D721Med (cell line): ENCODE data around the gene TRIM37.

Experiments
- DNase-seq: peaks from one replicate; pipeline ENCODE4 v3.0.0; 2011; ENCODE audit warnings: low spot score; ENCODE audit not compliant: insufficient read length
- FAIRE-seq: peaks from 2 replicates; lab custom pipeline; 2011; peaks lifted over from hg19 to GRCh38; lab: Jason Lieb, UNC
- CTCF ChIP-seq: IDR thresholded peaks from 2 replicates; pipeline ENCODE4 v1.5.1; 2012; ENCODE audit warnings: mild to moderate bottlenecking, control low read depth; ENCODE audit not compliant: insufficient read depth; ENCODE audit errors: missing control alignments

The TRIM37 gene

GRCh38 chr17:59003860-59004259, 102.8 kb downstream of the TRIM37 start:
- DNase-seq = no peak
- TF ChIP-seq CTCF = no peak
- FAIRE-seq = no peak

DNA sequence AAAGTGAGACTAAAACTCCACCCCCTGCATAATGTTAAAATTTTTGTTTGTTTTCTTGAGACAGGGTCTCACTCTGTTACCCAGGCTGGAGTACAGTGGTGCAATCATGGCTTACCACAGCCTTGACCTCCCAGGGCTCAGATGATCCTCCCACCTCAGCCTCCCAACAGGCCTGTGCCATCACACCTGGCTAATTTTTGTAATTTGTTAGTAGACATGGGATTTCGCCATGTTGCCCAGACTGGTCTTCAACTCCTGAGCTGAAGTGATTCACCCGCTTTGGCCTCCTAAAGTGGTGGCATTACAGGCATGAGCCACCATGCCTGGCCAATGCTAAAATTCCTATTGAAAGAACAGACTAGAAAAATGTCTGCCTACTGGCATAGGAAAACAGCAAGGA, 103.8 kb downstream of the TRIM37 start:
- DNase-seq = no peak
- no peak for FAIRE-seq
- no peak for TF ChIP-seq CTCF

GRCh38 chr17:59002126-59002525, 104.6 kb downstream of the TRIM37 start:
- no peak for FAIRE-seq
- DNase-seq = no peak
- no peak for TF ChIP-seq CTCF

DNA sequence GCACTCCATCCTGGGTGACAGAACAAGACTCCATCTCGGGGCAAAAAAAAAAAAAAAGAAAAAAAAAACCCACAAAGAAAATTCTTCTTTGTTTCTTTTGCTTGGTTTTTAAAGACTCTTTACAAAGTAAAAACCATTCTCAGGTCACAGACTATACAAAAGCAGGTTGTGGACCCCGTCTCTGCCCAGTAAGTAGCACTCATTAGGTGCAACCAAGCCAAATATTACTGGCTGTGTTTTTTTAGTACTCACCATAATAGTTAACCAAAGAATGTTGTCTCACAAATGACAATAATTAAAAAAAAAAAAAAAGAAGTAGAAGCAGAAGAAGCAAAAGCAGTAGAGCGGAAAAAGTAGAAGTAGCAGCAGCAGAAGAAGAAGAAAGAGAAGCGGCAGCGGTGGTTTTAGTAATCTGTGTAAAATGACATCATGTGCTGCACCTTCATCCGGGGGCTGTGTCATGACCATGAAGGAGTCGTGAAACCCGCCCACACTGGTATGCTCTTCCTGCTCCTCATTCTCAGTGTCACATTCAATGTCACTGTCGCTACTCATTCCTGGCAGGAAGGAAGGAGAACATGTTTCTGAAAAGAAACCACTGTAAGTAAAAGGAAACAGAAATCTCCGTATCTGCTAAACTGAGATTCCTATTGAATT, 105.4 kb downstream of the TRIM37 start:
- no peak for FAIRE-seq
- no peak for TF ChIP-seq CTCF
- DNase-seq = no peak

DNA sequence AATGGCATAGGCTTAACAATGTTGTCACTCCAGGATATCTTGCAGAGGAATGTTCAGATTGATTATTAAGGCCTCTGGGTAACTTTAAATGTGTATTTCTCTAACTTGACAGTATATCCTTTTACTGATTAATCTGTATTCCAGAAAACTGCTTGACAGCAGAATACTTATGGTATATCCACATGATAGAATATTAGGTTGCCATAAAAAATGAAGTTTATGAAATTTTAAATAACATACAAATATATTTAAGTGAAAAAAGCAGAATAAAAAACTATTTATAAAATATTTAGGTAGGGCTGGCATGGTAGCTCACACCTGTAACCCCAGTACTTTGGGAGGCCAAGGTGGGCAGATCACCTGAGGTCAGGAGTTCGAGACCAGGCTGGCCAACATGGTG, 106.7 kb downstream of the TRIM37 start:
- FAIRE-seq = no peak
- DNase-seq = no peak
- no peak for TF ChIP-seq CTCF

- no peak for DNase-seq
- no peak for FAIRE-seq
- TF ChIP-seq CTCF = no peak
These were observed 107.2 kb downstream of the TRIM37 start for GRCh38 chr17:58999500-58999899.

GRCh38 chr17:58998871-58999270, 107.8 kb downstream of the TRIM37 start:
- TF ChIP-seq CTCF = no peak
- no peak for FAIRE-seq
- DNase-seq = no peak
